Right kidney (tissue), 1 donor: ENCODE data around the gene PER1.

Source experiments
- DNase-seq: peaks from one replicate; pipeline ENCODE4 v3.0.0-alpha.2; 2016

Gene PER1

DNA sequence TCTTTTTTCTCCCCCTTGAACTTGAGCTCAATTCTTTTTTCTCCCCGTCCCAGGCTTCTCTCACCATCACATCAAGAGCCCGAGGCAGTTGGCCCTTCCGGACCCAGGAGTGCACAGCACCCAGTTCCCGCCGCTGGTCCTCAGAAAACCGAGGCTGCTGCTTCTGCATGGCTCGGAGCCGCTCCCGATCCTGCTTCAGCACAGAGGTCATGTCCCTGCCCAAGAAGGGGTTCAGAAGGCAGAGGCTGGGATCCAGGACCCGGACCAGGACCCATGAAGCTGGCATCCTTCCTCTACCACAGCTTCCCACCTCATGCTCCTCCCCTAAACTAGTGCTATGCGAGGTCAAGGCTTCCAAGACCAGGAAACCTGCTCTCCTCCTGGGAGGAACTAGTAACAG lies 10.5 kb downstream of the PER1 start:
- DNase-seq: no peak

DNA sequence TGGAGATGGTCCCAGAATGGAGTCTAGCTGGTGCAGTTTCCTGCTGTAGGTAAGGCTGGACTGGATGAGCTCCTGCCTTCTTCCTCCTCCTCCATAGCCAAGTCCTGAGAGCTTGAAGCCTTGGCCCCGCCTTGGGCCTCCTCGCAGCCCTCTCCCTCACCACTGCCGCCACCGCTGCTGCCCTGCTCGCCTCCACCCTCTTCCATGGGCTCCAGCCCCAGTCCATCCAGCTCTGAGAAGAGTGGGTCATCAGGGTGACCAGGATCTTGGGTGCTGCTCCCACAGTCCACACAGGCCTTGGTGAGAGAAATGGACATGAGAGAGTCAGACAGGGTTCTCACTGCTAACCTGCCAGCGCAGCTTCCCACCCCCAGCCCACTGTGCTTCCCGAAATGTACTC lies 11.2 kb downstream of the PER1 start:
- DNase-seq: no peak

DNA sequence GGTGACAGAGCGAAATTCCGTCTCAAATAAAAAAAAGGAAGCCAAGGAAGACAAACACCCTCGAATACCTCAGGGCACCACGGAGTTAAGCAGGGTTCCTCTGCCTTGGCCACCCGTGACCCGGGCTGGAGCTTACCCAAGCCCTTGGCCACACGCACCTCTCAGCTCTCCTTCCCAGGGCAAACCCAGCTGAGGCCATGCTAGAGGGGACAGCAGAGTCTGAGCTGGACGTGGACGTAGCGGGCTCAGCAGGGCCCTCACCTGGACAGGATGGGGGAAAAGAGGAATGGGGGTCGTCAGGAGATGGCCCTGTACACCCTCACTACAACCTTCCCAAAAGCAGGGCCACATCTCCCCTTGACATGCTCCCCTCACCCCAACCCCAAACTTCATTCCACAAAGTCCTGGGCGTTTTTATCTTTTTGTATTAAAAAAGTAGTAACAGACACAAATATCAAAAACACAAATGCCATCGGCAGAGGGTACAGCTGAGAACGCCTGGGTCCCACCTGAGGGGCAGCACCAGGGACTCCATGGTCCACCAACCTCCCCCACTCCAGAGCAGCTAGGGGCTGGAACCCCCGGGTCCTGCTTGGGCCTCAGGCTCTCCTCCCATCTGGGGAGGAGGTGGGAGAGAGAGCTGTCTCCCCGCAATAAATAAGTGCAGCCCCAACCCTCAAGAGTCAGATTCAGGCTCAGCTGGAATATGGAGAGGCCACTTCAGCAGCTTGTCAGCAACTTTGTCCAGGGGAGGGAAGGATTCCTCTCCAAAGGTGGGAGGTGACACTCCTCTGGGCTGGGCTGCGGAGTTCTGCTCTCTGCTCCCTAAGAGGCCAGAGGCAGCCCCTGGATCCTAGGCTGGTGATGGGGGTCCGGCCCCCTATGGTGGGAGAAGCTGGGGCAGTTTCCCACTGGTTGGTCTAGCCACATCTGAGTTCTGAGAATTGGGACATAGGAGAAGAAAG lies 11.9 kb downstream of the PER1 start:
- no peak for DNase-seq

DNA sequence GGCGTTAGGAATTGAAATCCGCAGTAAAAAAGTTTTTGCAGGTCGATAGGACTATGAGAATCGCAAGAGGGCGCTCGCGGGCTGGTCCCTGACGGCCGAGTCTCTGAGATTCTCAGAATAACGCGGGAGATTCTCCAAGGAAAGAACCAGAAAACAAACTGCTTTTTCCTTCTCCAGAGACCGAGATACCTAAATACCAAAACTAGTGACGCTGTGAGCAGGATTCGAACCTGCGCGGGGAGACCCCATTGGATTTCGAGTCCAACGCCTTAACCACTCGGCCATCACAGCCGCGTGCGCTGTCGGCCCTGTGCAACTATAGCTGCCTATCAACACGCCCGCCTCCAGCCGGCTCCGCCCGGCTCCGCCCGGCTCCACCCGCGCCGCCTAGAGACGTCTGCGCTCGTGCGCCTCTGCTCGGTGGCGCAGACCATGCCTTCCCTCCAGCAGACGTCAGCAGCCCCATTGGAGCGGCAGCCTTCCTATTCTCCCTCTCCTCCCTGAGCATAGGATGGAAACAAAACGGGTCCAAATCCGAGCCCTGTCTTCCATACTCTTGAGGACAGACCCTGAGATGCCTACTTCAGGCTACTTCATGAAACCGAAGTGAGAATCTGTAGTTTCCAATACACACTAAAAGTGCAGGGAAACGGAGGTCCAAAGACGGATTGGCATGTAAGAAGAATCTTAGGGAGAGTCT lies 13.4 kb downstream of the PER1 start:
- peak; percentile 98 for DNase-seq

DNA sequence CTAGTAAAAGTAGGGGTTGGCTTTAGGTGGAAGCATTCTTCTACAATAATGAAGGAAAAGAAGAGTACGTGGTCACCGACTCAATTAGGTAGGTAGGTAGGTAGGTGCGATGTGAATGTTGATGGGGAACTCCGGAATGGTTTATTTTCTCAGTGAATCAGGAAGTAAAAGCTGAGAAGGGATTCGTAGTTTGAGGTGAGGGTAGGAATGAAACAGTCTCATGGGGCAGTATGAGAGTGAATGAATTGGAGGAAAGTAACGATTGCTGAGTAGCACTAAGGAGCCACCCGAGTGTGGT lies 13.9 kb downstream of the PER1 start:
- DNase-seq: no peak

DNA sequence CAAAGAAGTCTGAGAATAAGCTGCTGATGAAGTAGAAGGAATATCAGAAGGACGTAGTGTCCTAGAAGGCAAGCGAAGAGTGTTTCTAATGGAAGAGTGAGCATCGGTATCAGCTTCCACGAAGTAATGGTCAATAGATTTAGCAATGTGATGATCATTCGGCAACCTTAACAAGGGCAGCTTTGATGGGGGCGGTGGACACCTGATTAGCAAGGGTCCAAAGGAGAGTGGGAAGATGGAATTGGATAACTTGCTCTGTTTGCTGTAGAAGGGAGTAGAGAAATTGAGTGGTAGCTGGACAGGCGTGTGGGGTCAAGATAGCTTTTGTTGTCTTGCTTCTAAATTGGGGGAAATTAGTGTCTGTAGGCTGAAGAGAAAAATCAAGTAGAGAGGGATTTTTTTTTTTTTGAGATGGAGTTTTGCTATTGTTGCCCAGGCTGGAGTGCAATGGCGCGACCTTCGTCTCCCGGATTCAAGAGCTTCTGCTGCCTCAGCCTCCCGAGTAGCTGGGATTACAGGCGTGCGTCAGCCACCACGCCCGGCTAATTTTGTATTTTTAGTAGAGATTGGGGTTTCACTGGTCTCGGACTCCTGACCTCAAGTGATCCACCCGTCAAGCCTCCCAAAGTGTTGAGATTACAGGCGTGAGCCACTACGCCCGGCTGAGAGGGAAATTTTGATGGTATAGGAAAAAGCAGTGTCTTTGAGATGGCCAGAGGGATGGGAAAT lies 14.4 kb downstream of the PER1 start:
- DNase-seq: no peak

DNA sequence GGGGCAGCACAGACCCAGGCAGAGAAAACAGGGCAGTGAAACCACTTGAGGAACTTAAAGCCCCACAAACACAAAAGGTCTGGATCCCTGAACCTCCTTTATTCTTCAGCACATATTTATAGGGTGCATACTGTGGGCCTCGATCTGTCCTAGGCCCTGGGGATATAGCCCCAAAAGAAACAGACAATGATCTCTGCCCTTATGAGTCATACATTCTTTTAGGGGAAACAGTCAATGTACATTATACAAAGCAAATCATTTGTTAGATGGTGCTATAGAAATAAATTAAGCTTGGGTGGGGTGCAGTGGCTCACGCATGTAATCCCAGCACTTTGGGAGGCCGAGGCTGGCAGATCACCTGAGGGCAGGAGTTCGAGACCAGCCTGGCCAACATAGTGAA lies 18.3 kb downstream of the PER1 start:
- DNase-seq: no peak

DNA sequence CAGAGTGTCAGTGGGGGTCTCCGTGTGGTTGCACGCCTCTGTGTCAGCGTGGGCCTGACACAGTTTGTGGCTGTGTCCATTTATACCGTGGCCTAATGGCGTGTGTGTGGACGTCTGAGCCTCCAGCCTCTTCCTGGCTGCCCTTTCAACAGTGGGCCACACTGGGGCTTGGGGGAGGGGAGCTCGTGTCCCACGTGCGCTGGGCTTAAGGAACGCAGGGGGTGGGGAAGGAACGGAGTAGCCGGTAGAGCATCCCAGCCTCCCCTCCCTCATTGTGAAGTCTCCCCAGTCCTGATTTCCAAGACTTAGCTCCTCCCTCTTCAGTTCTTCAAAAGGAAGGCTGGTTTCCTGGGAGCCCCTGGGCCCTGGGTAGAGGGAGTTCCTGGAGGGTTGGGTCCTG lies 18.8 kb downstream of the PER1 start:
- DNase-seq: no peak

DNA sequence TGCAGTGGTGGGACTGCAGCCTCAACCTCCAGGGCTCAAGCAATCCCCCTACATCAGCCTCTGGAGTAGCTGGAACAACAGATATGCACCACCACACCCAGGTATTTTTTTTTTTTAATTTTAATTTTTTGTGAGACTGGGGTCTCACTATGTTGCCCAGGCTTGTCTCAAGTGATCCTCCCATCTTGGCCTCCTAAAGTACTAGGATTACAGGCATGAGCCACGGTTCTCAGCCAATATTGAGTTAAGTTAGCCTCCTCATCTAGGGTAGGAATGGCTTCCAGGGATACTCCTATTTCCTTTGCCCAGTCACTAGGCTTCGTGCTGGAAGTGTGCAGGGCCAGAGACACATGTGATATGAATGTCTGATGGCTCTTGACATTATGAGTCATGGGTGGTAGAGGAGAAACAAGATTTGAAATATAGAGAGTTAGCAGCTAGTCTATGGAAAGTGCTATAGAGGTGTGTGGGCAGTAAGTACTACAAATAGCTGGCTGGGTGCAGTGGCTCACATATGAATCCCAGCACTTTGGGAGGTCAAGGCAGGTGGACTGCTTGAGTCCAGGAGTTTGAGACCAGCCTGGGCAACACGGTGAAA lies 20.3 kb downstream of the PER1 start:
- DNase-seq: no peak

DNA sequence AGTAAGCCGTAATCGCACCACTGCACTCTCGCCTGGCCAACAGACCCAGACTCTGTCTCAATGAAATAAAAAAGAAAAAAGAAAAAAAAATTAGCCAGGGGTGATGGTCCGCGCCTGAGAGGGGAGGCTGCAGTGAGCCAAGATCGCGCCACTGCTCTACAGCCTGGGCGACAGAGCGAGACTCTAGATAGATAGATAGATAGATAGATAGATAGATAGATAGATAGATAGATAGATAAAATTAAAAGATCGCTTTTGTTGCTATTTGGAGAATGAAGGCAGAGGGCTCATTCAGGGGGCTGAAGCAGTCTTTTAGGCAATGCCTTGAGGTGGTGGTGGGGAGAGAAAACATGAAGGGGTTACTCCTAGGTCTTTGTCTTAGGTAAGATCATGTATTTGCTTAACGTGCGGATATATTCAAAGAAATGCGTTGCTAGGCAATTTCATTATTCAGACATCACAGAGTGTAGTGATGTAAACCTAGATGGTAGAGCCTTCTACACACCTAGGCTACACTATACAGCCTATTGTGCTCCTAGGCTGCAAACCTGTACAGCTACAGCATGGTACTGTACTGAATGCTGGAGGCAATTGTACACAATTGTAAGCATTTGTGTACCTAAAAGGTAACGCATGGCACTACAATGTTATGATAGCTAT lies 23.9 kb downstream of the PER1 start:
- no peak for DNase-seq

DNA sequence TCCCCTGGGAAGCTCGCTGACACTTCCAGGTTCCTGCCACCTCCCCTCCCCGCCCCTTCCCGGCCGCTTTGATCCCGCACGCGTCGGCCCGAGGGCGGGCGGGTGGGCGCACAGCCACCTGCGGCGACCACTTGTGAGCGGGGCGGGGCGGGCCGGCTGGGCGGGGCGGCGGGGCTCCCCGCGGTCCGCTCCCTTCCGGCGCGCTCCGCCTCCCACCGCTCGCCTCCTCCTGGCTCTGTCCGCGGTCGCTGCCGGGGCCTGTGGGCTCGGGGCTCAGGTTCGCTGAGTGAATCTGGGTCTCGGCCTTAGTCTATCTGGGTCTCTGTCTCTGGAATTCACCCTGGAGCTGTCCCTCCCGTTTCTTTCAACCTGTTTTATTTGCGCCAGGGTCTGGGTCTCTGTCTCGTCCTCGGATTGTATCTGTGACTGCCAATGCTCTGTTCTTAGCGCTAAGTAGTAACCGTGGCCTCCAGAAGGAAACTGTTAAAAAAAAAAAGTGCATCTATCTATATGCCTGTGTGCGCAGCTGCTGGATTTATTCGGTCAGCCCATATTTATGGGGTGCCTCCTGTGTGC lies 25.6 kb downstream of the PER1 start:
- DNase-seq: peak; percentile 78

DNA sequence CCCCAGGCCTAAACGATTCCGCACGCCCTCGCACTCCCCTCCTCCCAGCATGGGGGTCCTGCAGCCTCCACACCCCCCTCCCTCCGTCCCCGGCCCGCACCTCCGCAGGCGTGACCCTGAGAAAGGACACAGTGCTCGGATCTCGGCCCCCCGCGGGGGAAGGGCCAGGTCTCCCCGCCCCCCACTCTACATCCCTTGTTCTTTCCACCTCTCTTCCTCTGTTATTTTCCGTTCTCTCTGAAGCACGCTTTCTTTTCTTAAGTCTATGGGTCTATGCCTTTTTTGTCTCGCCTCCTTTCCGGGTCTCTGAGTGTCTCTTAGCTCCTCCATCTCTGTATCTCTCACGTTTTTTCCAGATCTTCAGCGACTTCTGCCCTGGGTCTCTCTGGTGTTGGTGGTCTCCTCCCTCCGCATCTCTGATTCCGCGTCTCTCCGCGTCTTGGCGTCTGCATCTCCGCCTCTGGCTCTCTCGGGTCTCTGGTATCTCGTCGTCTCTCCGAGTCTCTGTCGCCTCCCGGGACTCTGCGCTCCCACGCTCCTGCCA lies 26.2 kb downstream of the PER1 start:
- DNase-seq: peak; percentile 76

DNA sequence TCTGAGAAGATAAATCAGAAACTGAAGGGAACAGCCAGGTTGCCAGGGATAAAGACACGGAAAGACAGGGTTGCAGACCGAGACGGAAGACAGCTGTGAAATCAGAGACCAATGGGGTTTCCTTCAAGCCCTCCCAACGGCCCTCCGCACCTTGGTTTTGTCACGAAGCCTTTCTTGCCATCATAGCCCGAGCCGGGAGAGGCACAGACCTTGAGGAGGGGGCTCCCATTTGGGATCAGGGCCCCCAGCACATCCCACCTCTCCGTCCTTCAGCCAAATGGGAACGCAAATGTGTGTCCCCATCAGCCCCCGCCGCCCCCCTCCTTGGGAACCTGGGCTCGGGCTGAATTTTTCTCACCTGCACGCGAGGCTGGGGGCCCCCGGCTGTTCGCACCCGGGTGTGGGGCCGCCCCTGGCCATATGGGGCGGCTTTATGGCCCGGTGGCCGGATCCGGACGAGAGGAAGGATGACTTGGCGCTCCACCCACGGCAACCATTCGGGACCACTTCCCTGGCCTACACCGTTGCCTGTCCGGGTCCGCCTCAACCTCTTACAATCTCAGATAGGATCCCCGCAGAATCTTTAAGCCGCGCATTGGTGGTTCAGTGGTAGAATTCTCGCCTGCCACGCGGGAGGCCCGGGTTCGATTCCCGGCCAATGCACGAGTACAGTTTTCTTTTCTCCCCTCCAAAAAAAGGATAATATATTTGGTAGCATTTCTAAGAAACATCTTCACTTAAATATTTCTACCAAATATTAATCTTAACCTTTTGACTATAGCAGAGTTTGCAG lies 26.9 kb downstream of the PER1 start:
- no peak for DNase-seq

DNA sequence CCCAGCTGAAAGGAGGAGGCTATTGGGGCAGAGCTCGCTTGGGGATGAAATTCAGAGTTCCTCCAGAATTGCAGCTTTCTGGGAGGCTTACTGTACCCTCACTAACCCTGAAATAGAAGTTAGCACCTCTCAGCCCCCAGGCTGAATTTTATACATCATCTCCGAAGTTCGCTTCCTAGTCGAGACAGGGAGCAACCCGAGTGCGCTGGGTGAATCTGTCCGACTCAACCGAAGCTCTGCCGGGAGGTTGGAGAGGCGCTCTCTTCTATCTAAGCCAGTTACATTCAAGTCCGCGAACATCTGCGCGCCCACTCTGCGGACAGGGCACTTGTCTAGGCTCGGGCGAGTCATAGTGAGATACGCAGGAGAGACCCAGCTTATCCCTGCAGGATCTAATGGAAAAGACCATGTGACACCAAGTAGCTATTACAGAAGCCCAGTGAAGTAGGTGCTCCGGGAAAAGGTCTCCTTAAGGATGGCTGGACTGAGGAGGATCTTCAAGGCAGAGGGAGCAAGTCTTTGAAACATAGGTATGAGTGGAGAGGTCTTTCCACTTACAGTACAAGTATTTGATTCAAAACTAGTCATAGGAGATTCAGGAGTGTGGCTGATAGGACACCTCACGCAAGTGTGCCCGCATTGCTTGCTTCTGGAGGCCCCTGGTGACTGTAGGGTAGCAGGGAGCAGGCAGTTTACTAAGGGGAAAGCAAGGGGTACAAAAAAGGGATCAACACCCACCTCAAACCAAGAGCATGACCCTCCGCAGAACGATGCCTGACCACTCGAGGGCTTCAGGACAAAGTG lies 27.7 kb downstream of the PER1 start:
- DNase-seq: peak; percentile 59

DNA sequence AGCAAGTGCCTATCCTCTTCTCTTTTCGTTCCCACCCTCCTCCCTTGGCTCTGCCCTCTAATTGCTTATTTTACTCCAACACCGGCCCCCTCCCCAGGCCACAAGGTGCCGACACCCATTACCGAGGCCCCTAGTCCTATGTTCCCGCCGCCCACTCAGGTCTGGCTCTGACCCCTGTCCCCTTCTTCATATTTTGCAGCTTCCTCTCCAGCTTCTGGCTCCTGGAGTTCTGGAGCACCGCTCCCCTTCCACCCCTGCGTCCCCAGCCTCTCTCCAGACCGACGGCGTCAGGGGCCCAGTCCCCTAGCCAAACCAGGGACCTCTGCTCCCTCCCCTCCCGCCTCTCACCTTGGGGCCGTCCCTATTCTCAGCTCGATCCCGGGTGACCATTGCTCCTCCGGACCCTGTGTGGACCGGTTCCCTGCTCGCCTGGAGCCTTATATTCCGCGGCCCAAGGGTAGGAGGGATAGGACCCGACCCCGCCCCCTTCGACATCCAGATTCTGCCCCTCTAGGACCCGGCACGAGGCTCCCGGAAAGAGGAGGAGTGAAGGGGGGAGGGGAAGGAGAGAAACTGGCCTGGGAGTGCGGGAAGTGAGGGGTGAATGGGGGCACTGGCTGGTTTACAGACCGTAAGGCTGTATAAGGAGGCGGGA lies 28.4 kb downstream of the PER1 start, which contains the start of gene HES7:
TSS of gene HES7 (minus strand) at position 412 of the 655 bp plus-strand sequence. CDS start at position 390, 22 bp downstream.
- DNase-seq: peak; percentile 57

DNA sequence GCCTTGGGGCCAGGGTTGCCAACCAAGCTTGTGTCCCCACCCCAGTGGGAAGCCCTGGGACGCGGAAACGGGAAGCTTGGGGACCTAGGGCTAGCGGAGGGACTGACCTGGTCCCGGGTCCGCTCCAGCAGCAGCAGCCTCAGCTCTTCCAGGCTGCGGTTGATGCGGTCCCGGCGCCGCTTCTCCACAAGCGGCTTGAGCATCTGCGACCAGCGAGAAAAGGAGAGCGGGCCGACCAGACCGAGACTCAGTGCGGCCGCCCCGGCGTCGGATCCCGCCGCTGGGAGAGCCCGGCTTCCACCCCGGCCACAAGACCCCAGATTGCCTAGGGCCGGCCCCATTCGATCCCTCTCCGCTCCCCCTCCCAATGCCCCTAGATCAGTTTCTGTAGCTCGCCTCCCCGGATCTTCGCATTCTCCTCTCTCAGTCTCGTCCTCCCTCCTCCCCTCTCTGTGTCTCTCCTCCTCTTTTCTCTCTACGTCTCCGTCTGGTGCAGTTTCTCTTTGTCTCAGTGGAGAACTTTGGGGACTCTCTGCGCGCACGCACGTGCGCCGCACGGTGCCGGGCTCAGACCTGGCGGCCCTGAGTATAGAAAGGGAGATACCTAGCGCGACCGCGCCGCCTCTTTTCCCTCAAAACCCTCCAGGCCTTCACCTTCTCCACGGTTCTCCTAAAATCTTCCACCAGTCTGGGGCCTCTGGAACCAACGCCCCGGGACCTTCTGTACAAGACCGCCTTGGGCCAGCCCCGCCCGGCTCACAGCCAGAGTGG lies 29.1 kb downstream of the PER1 start:
- peak; percentile 72 for DNase-seq

DNA sequence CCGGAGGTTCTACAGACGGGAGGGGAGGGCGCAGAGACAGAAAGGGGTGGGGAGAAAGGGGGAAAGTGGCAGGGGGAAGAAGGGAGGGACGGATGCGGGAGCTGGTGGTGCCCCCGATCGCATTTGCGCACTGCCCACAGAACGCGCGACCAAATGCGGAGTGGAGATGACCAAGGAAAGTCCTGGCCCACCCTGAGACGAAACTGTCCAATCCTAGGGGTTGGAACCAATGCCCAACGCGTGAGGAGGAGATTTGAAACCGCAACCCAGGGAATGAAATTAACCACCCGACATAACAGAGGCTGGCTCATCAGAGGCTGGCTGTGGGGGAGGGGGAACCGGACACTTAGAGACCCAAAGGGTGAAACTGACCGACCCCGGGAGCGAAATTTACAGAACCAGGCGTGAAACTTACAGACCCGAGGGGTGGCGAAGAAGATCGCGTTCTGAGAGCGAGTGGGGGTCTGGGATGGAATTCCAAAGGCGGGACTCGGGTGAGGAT lies 29.7 kb downstream of the PER1 start:
- DNase-seq: no peak
